Psoas muscle (tissue), 8 donors: Measurements from ENCODE around the gene AHNAK2. TPM values are rescaled to one million over a fixed set of nuclear protein-coding genes. Genes with fewer than 3 reads are reported as not detected.

Source experiments
- ATAC-seq, 4 donors: fragments of 200-7000 bp; cut with Tn5 transposase; one replicate each; pipeline ENCODE4 v1.9.1; 2020; ENCODE audit warnings: moderate library complexity in 3 of 4, mild to moderate bottlenecking in 2 of 4
- DNase-seq, 2 donors: peaks; one replicate each; pipeline ENCODE4 v3.0.0-alpha.2; 2020
- H3K27ac ChIP-seq: fragments of 200-600 bp; one replicate; pipeline ENCODE4 v1.8.0; 2022
- H3K27me3 ChIP-seq, 3 donors: fragments of 200-600 bp in 1 of 3; one replicate each; pipeline versions ENCODE4 v1.6.1 to v1.8.0; 2013 to 2022; ENCODE audit warnings: low read length in 2 of 3, mild to moderate bottlenecking in 2 of 3, moderate library complexity in 1 of 3; ENCODE audit not compliant: insufficient read depth in 3 of 3
- H3K36me3 ChIP-seq, 2 donors: fragments of 200-600 bp in 1 of 2; one replicate each; pipeline versions ENCODE4 v1.6.1 to v1.8.0; 2013 to 2022; ENCODE audit warnings: low read depth in 1 of 2, mild to moderate bottlenecking in 1 of 2, moderate library complexity in 1 of 2; ENCODE audit not compliant: insufficient read depth in 1 of 2
- H3K4me1 ChIP-seq: fragments of 200-600 bp; one replicate; pipeline ENCODE4 v1.8.0; 2022
- H3K4me3 ChIP-seq: fragments of 200-600 bp; one replicate; pipeline ENCODE4 v1.8.0; 2022; ENCODE audit warnings: mild to moderate bottlenecking
- H3K9me3 ChIP-seq: fragments of 200-600 bp; one replicate; pipeline ENCODE4 v1.8.0; 2022
- WGBS, 3 donors: extraction: QIAGEN DNeasy Blood & Tissue Kit; methylation state at CpG; one replicate each; pipeline versions ENCODE4 v1.1.6 to v1.1.7; 2013; 5-methylcytosine and 5-hydroxymethylcytosine counted together
- intact Hi-C, 2 donors: fragments of 100-400 bp; cut with DNase I; formaldehyde crosslinking; loops; one replicate each; pipeline versions ENCODE4 v1.11.0 to v1.14.2; 2022
- polyA plus RNA-seq, 3 donors: library from polyadenylated mRNA; stranded (reverse); fragments of 200-250 nt; gene quantifications; one replicate each; pipeline ENCODE4 v1.2.3, GENCODE V29; 2013
- total RNA-seq, 4 donors: library from RNA; stranded (reverse); fragmentation: NEBNext Ultra II Directional in 2 of 4; extraction: Animal tissue kit (Norgen Biotek cat#: 25700) in 2 of 4; gene quantifications; one replicate each; pipeline versions ENCODE4 v1.2.1 to v1.2.4, GENCODE V29; 2021 to 2023
- TF ChIP-seq, protein P1 (sequence below): fragments of 200-600 bp; IDR thresholded peaks from one replicate; pipeline ENCODE4 v1.8.0; 2022; ENCODE audit warnings: antibody characterized with exemption
- donor health status: healthy with polysubstance abuse.
- donor health status: DM: no; HTN: no; CAD: no; lungs with moderate emphysema.
- donor health status: Bipolar disorder and iron deficiency.
- donor health status: healthy.
- donor health status: DM: yes; HTN: yes; CAD: no.
- donor health status: DM: no; HTN: no; CAD: no.
- donor health status: DM: no; HTN: no; CAD: no.
- donor health status: DM: yes; HTN: yes; CAD: no.

AHNAK2 gene
- total and polyA plus RNA-seq, 7 donors = 0.69 to 4.7 (median 2.0) TPM

DNA sequence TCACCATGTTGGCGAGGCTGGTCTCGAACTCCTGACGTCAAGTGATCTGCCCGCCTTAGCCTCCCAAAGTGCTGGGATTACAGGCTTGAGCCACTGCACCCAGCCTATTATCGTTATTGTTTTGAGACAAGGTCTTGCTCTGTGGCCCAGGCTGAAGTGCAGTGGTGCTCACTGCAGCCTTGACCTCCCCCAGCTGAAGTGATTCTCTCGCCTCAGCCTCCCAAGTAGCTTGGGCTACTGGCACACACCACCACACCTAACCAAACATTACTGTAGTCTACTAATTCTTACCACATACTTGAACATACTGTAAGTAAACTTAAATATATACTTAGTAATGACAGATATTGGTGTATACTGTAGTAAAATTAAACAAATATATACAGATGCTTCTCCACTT is 47.3 kb upstream of the AHNAK2 start:
- Histone ChIP-seq H3K36me3 (no peaks in the 10 kb centered on the region), H3K9me3 (no peaks in the 10 kb centered on the region), H3K4me1 (peaks cover 8% of the 10 kb centered on the region), H3K27me3 (peaks cover 0 to 7% (median 2%) of the 10 kb centered on the region in 3 donors), H3K27ac (no peak overlapping the region), H3K4me3 (no peak overlapping the region)
- DNase-seq (no peak), ATAC-seq (no peak)
- TF ChIP-seq, protein P1, sequence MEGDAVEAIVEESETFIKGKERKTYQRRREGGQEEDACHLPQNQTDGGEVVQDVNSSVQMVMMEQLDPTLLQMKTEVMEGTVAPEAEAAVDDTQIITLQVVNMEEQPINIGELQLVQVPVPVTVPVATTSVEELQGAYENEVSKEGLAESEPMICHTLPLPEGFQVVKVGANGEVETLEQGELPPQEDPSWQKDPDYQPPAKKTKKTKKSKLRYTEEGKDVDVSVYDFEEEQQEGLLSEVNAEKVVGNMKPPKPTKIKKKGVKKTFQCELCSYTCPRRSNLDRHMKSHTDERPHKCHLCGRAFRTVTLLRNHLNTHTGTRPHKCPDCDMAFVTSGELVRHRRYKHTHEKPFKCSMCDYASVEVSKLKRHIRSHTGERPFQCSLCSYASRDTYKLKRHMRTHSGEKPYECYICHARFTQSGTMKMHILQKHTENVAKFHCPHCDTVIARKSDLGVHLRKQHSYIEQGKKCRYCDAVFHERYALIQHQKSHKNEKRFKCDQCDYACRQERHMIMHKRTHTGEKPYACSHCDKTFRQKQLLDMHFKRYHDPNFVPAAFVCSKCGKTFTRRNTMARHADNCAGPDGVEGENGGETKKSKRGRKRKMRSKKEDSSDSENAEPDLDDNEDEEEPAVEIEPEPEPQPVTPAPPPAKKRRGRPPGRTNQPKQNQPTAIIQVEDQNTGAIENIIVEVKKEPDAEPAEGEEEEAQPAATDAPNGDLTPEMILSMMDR = no peak
- intact Hi-C loops = no loop called here
- WGBS, 3 donors = 92 to 96% (median 93%) methylated on average over 6 of the region's 6 CpGs

DNA sequence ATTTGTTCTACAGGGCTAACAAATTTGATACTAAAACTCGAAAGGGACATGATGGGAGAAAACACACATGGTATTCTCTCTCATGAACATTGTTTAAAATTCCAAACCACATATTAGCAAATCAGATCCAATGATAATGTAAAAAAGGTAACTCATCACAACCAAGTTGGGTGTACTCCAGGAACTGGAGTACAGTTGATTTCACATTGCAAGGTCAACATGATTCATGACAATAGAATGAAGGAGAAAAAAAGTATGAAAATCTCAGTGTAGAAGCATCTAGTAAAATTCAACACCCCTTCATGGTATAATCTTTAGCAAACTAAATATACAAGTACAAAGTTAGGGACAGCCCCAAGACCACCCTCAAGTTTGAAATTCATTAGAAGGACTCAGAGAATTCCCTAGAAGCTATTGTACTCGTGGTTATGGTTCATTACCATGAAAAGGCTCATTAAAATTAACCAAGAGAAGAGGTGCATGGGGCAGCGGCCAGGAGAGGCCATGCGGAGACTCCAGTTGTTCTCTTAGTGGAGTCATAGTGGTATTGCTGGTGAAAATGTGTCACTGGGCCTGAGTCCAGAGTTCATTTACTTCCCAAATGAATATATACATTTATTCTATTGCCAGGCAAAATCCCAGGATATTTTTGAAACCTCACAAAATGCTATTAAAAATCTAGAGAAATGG is 45.8 kb upstream of the AHNAK2 start:
- ATAC-seq (no peak), DNase-seq (no peak)
- Histone ChIP-seq H3K4me1 (peaks cover 8% of the 10 kb centered on the region), H3K9me3 (no peaks in the 10 kb centered on the region), H3K27ac (no peak overlapping the region), H3K4me3 (no peak overlapping the region), H3K36me3 (no peaks in the 10 kb centered on the region), H3K27me3 (peaks cover 0 to 2% (median 0%) of the 10 kb centered on the region in 3 donors)
- intact Hi-C loops = loop anchor here in 1 of 2 donors (5.0 kb wide), 1 partner anchor 37 kb away; the partner anchor contains the start of gene CLBA1
- TF ChIP-seq, protein P1 = no peak
- WGBS, 3 donors = 62 to 68% (median 64%) methylated on average over 4 of the region's 4 CpGs

DNA sequence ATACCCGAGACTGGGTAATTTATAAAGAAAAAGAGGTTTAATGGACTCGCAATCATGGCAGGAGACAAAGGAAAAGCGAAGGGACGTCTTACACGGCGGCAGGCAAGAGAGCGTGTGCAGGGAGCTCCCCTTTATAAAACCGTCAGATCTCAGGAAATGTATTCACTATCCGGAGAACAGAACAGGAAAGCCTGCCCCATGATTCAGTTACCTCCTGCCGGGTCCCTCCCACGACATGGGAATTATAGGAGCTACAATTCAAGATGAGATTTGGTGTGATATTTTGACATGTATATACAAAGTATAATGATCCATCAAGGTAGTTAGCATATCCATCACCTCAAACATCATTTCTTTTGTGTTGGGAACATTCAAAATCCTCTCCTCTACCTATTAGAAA is 45.0 kb upstream of the AHNAK2 start:
- intact Hi-C loops = loop anchor here in 1 of 2 donors (5.0 kb wide), 1 partner anchor 36 kb away; the partner anchor contains the start of gene CLBA1
- no peak for DNase-seq

GRCh38 chr14:105022276-105022670 is 44.1 kb upstream of the AHNAK2 start:
- no peak for ATAC-seq
- H3K27ac ChIP-seq = no peak overlapping the region
- TF ChIP-seq, protein P1 = no peak
- intact Hi-C loops = loop anchor here in 1 of 2 donors (5.0 kb wide), 1 partner anchor 35 kb away; the partner anchor contains the start of gene CLBA1
- H3K36me3 ChIP-seq = no peaks in the 10 kb centered on the region
- H3K27me3 ChIP-seq = no peaks in the 10 kb centered on the region
- H3K4me1 ChIP-seq = peaks cover 8% of the 10 kb centered on the region
- DNase-seq = no peak
- peak overlapping the region; percentile 83 for H3K4me3 ChIP-seq
- WGBS, 3 donors = 62 to 76% (median 75%) methylated on average over 2 of the region's 2 CpGs
- H3K9me3 ChIP-seq = no peaks in the 10 kb centered on the region

More for the DNA sequence above, 45.0 kb upstream of the AHNAK2 start:
- TF ChIP-seq, protein P1 = no peak
- 63 to 74% (median 73%) methylated on average over 11 of the region's 11 CpGs for WGBS, 3 donors
- Histone ChIP-seq H3K4me1 (peaks cover 8% of the 10 kb centered on the region), H3K27me3 (no peaks in the 10 kb centered on the region), H3K27ac (no peak overlapping the region), H3K4me3 (no peak overlapping the region), H3K36me3 (no peaks in the 10 kb centered on the region), H3K9me3 (no peaks in the 10 kb centered on the region)
- no peak for ATAC-seq
